Measurements from ENCODE around the gene TBC1D5.

Gene TBC1D5

DNA sequence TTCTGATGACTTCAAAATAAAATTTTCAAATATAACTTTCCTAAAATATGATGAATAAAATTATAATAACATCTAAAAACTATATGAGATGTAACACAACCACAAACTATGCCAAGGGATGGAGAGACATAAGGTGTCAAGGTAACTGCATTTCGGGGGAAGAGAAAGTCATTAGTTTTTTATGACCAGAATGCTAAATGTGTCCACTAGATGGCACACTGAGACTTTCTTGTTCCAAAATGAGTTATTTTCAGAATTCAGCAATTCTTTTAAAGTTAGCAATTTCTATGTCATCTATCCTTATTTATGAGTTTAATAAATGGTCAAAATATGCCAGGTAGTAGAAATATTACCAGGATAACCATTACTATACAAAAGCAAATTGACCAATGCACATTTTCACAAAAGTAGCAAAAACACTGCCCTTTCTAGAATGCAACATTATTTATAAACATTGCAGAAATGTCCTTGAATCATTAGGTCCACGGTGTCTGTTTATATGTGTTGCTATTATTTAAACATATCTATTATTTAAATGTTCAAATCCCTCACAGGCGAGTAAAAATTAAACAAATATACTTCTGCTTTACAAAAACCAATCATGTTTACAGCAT lies 483.5 kb downstream of the TBC1D5 start:
- Histone ChIP-seq H3K27ac (ENCODE audit: low read length, poor library complexity, severe bottlenecking) (no peak overlapping the region), H2AFZ (ENCODE audit: low read depth, low read length) (no peak overlapping the region), H3K9ac (ENCODE audit: low read length) (no peak overlapping the region), H3K4me1 (ENCODE audit: control insufficient read depth, insufficient read depth, low read depth, low read length) (no peaks in the 10 kb centered on the region), H2BK15ac (ENCODE audit: low read depth, poor library complexity, severe bottlenecking) (no peak overlapping the region), H2AK5ac (ENCODE audit: low read length, severe bottlenecking) (no peak overlapping the region), H3K14ac (ENCODE audit: low read length in 2 of 2) (no peak overlapping the region), H3K18ac (ENCODE audit: low read depth in 1 of 2, low read length in 2 of 2) (no peak overlapping the region), H3K4me3 (ENCODE audit: insufficient read depth in 1 of 2, low read depth in 1 of 2, low read length in 2 of 2) (no peak overlapping the region), H2BK12ac (ENCODE audit: low read length in 2 of 2) (no peak overlapping the region), H4K8ac (ENCODE audit: low read length) (no peak overlapping the region), H3K27me3 (ENCODE audit: control insufficient read depth in 1 of 2, insufficient read depth in 1 of 2, low read length in 2 of 2) (no peaks in the 10 kb centered on the region), H3K36me3 (ENCODE audit: control insufficient read depth in 1 of 2, insufficient read depth in 2 of 2, low read depth in 1 of 2, low read length in 2 of 2) (no peaks in the 10 kb centered on the region), H4K91ac (ENCODE audit: low read length) (no peak overlapping the region), H3K23ac (ENCODE audit: low read length in 2 of 2) (no peak overlapping the region), H3K4me2 (ENCODE audit: low read length, poor library complexity, severe bottlenecking) (no peak overlapping the region), H3K79me1 (replicated peaks; ENCODE audit: low read length, poor library complexity, severe bottlenecking) (no peaks in the 10 kb centered on the region), H3K9me3 (ENCODE audit: control insufficient read depth, low read length) (no peaks in the 10 kb centered on the region), H2BK5ac (ENCODE audit: low read depth, low read length, poor library complexity, severe bottlenecking) (no peak overlapping the region), H2BK120ac (ENCODE audit: low read depth, low read length) (no peak overlapping the region), H3K4ac (ENCODE audit: low read depth in 1 of 2, low read length in 2 of 2) (no peak overlapping the region)
- peak; percentile 49 for DNase-seq
- whole genome bisulfite sequencing: 0% methylated on average over 1 of the region's 3 CpGs

DNA sequence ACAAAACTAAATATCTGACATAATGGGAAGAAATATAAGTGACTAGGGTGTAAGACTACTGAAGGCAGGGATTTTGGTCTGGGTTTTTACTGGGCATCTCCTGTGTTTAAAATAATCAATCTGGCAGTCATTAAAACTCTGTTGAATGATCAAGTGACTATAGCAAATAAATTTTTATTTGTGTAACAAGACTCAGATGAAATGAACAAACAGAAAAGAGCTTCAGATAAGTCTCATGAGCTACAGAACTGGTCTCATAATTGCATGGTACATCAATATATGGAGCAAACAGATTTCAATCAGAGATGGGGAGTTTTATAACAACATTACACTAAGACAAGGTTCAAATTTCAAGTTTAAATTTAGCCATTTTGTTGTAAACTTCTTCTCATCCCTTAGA lies 485.2 kb downstream of the TBC1D5 start:
- no peaks in the 10 kb centered on the region for H3K27me3 ChIP-seq (ENCODE audit: control insufficient read depth in 1 of 2, insufficient read depth in 1 of 2, low read length in 2 of 2)
- H2AK5ac ChIP-seq (ENCODE audit: low read length, severe bottlenecking): no peak overlapping the region
- H2BK5ac ChIP-seq (ENCODE audit: low read depth, low read length, poor library complexity, severe bottlenecking): no peak overlapping the region
- H3K9me3 ChIP-seq (ENCODE audit: control insufficient read depth, low read length): no peaks in the 10 kb centered on the region
- no peak overlapping the region for H4K91ac ChIP-seq (ENCODE audit: low read length)
- H3K18ac ChIP-seq (ENCODE audit: low read depth in 1 of 2, low read length in 2 of 2): no peak overlapping the region
- H2BK12ac ChIP-seq (ENCODE audit: low read length in 2 of 2): no peak overlapping the region
- H3K23ac ChIP-seq (ENCODE audit: low read length in 2 of 2): no peak overlapping the region
- H3K79me1 ChIP-seq (replicated peaks; ENCODE audit: low read length, poor library complexity, severe bottlenecking): no peaks in the 10 kb centered on the region
- H3K27ac ChIP-seq (ENCODE audit: low read length, poor library complexity, severe bottlenecking): no peak overlapping the region
- no peak overlapping the region for H3K9ac ChIP-seq (ENCODE audit: low read length)
- H3K4me2 ChIP-seq (ENCODE audit: low read length, poor library complexity, severe bottlenecking): no peak overlapping the region
- H3K36me3 ChIP-seq (ENCODE audit: control insufficient read depth in 1 of 2, insufficient read depth in 2 of 2, low read depth in 1 of 2, low read length in 2 of 2): no peaks in the 10 kb centered on the region
- no peaks in the 10 kb centered on the region for H3K4me1 ChIP-seq (ENCODE audit: control insufficient read depth, insufficient read depth, low read depth, low read length)
- DNase-seq: no peak
- H2BK120ac ChIP-seq (ENCODE audit: low read depth, low read length): no peak overlapping the region
- no peak overlapping the region for H4K8ac ChIP-seq (ENCODE audit: low read length)
- H2AFZ ChIP-seq (ENCODE audit: low read depth, low read length): no peak overlapping the region
- no peak overlapping the region for H3K14ac ChIP-seq (ENCODE audit: low read length in 2 of 2)
- no peak overlapping the region for H3K4ac ChIP-seq (ENCODE audit: low read depth in 1 of 2, low read length in 2 of 2)
- no peak overlapping the region for H2BK15ac ChIP-seq (ENCODE audit: low read depth, poor library complexity, severe bottlenecking)
- H3K4me3 ChIP-seq (ENCODE audit: insufficient read depth in 1 of 2, low read depth in 1 of 2, low read length in 2 of 2): no peak overlapping the region

DNA sequence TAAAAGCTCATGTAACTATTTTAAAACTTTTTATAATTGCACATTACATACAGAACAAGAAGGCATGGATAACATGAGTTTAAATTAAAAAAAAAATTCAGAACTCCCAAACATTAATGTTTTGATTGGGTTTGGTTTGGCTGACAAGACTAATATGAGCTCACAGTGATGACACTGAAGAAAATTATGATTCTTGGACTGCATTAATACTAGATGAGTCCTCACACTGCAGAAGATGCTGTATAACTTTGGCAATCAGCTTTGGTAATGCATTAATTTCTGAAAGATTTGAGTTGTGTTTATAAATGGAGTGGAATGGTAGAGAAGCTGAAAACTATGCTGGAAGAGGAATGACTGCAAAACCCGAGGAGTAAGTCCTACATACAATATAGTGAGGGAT lies 498.8 kb downstream of the TBC1D5 start:
- H3K18ac ChIP-seq (ENCODE audit: low read depth in 1 of 2, low read length in 2 of 2): no peak overlapping the region
- H2AK5ac ChIP-seq (ENCODE audit: low read length, severe bottlenecking): no peak overlapping the region
- H4K91ac ChIP-seq (ENCODE audit: low read length): no peak overlapping the region
- no peaks in the 10 kb centered on the region for H3K36me3 ChIP-seq (ENCODE audit: control insufficient read depth in 1 of 2, insufficient read depth in 2 of 2, low read depth in 1 of 2, low read length in 2 of 2)
- no peaks in the 10 kb centered on the region for H3K9me3 ChIP-seq (ENCODE audit: control insufficient read depth, low read length)
- DNase-seq: no peak
- H3K27ac ChIP-seq (ENCODE audit: low read length, poor library complexity, severe bottlenecking): no peak overlapping the region
- H3K23ac ChIP-seq (ENCODE audit: low read length in 2 of 2): no peak overlapping the region
- H2BK120ac ChIP-seq (ENCODE audit: low read depth, low read length): no peak overlapping the region
- 96% methylated on average over 1 of the region's 1 CpG for WGBS
- no peaks in the 10 kb centered on the region for H3K4me1 ChIP-seq (ENCODE audit: control insufficient read depth, insufficient read depth, low read depth, low read length)
- no peak overlapping the region for H3K4me2 ChIP-seq (ENCODE audit: low read length, poor library complexity, severe bottlenecking)
- no peak overlapping the region for H3K9ac ChIP-seq (ENCODE audit: low read length)
- no peaks in the 10 kb centered on the region for H3K27me3 ChIP-seq (ENCODE audit: control insufficient read depth in 1 of 2, insufficient read depth in 1 of 2, low read length in 2 of 2)
- H2AFZ ChIP-seq (ENCODE audit: low read depth, low read length): no peak overlapping the region
- H3K4me3 ChIP-seq (ENCODE audit: insufficient read depth in 1 of 2, low read depth in 1 of 2, low read length in 2 of 2): no peak overlapping the region
- no peak overlapping the region for H4K8ac ChIP-seq (ENCODE audit: low read length)
- no peak overlapping the region for H2BK15ac ChIP-seq (ENCODE audit: low read depth, poor library complexity, severe bottlenecking)
- no peak overlapping the region for H3K14ac ChIP-seq (ENCODE audit: low read length in 2 of 2)
- H3K4ac ChIP-seq (ENCODE audit: low read depth in 1 of 2, low read length in 2 of 2): no peak overlapping the region
- H2BK12ac ChIP-seq (ENCODE audit: low read length in 2 of 2): no peak overlapping the region
- no peak overlapping the region for H2BK5ac ChIP-seq (ENCODE audit: low read depth, low read length, poor library complexity, severe bottlenecking)
- no peaks in the 10 kb centered on the region for H3K79me1 ChIP-seq (replicated peaks; ENCODE audit: low read length, poor library complexity, severe bottlenecking)

DNA sequence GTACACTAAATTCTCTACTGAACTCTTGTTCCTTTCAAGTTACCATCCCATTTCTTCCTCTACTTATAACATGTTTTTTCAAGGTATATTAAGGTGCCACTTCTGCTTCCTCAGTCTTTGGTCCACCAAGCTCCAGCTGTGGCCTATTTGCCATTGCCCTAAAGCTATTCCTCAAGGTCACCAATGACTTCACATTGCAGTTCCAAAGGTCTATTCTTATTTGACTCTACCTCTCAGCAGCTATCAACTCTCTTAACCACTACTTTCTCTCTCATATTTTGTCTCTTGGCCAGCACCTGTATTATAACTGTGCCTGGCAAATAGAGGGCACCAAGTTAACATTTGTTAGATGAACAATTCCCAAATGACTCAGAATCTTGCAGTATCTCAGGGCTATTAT lies 503.0 kb downstream of the TBC1D5 start:
- Histone ChIP-seq H3K4ac (ENCODE audit: low read depth in 1 of 2, low read length in 2 of 2) (no peak overlapping the region), H3K4me3 (ENCODE audit: insufficient read depth in 1 of 2, low read depth in 1 of 2, low read length in 2 of 2) (no peak overlapping the region)

More for the DNA sequence above, 503.0 kb downstream of the TBC1D5 start:
- H2BK120ac ChIP-seq (ENCODE audit: low read depth, low read length): no peak overlapping the region
- no peak overlapping the region for H3K23ac ChIP-seq (ENCODE audit: low read length in 2 of 2)
- no peak overlapping the region for H3K18ac ChIP-seq (ENCODE audit: low read depth in 1 of 2, low read length in 2 of 2)
- no peaks in the 10 kb centered on the region for H3K9me3 ChIP-seq (ENCODE audit: control insufficient read depth, low read length)
- H2AFZ ChIP-seq (ENCODE audit: low read depth, low read length): no peak overlapping the region
- no peak overlapping the region for H3K14ac ChIP-seq (ENCODE audit: low read length in 2 of 2)
- H3K9ac ChIP-seq (ENCODE audit: low read length): no peak overlapping the region
- no peaks in the 10 kb centered on the region for H3K79me1 ChIP-seq (replicated peaks; ENCODE audit: low read length, poor library complexity, severe bottlenecking)
- H2BK15ac ChIP-seq (ENCODE audit: low read depth, poor library complexity, severe bottlenecking): no peak overlapping the region
- no peak overlapping the region for H3K4me2 ChIP-seq (ENCODE audit: low read length, poor library complexity, severe bottlenecking)
- H3K36me3 ChIP-seq (ENCODE audit: control insufficient read depth in 1 of 2, insufficient read depth in 2 of 2, low read depth in 1 of 2, low read length in 2 of 2): peaks cover 0 to 8% of the 10 kb centered on the region in 2 experiments
- no peaks in the 10 kb centered on the region for H3K4me1 ChIP-seq (ENCODE audit: control insufficient read depth, insufficient read depth, low read depth, low read length)
- no peak overlapping the region for H3K27ac ChIP-seq (ENCODE audit: low read length, poor library complexity, severe bottlenecking)
- no peak overlapping the region for H2BK12ac ChIP-seq (ENCODE audit: low read length in 2 of 2)
- H2BK5ac ChIP-seq (ENCODE audit: low read depth, low read length, poor library complexity, severe bottlenecking): no peak overlapping the region
- no peaks in the 10 kb centered on the region for H3K27me3 ChIP-seq (ENCODE audit: control insufficient read depth in 1 of 2, insufficient read depth in 1 of 2, low read length in 2 of 2)
- H2AK5ac ChIP-seq (ENCODE audit: low read length, severe bottlenecking): no peak overlapping the region
- no peak overlapping the region for H4K91ac ChIP-seq (ENCODE audit: low read length)
- H4K8ac ChIP-seq (ENCODE audit: low read length): no peak overlapping the region
- DNase-seq: no peak

Data from mesenchymal stem cell (in vitro differentiated cells and primary cell).